ENCODE data around the gene NUPR1.

The NUPR1 gene

DNA sequence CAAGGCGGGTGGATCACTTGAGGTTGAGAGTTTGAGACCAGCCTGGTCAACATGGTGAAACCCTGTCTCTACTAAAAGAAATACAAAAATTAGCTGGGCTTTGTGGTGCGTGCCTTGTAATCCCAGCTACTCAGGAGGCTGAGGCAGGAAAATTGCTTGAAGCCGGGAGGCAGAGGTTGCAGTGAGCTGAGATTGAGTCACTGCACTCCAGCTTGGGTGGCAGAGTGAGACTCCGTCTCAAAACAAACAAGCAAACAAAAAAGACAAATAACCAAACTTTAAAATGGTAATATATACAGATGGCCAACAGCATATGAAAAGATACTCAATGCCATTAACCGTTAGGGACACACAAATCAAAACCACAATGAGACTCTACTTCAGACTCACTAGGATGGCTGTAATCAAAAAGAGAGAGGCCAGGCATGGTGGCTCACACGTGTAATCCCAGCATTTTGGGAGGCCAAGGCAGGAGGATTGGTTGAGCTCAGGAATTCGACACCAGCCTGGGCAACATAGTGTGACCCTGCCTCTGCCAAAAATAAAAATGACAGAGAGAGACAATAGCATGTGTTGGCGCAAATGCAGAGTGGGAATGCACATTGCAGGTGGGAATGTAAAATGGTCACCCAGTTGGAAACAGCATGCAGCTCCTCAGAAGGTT lies 36.8 kb upstream of the NUPR1 start:
- H3K9me3 ChIP-seq, result no peaks in the 10 kb centered on the region
- peaks cover 0 to 13% (median 5%) of the 10 kb centered on the region in 4 donors for H3K4me1 ChIP-seq
- H3K27me3 ChIP-seq, result no peaks in the 10 kb centered on the region
- TF ChIP-seq, protein P1, sequence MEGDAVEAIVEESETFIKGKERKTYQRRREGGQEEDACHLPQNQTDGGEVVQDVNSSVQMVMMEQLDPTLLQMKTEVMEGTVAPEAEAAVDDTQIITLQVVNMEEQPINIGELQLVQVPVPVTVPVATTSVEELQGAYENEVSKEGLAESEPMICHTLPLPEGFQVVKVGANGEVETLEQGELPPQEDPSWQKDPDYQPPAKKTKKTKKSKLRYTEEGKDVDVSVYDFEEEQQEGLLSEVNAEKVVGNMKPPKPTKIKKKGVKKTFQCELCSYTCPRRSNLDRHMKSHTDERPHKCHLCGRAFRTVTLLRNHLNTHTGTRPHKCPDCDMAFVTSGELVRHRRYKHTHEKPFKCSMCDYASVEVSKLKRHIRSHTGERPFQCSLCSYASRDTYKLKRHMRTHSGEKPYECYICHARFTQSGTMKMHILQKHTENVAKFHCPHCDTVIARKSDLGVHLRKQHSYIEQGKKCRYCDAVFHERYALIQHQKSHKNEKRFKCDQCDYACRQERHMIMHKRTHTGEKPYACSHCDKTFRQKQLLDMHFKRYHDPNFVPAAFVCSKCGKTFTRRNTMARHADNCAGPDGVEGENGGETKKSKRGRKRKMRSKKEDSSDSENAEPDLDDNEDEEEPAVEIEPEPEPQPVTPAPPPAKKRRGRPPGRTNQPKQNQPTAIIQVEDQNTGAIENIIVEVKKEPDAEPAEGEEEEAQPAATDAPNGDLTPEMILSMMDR (IDR thresholded peaks at IDR 0.05), result no peak
- H3K27ac ChIP-seq, result no peak overlapping the region
- H3K4me3 ChIP-seq, result no peak overlapping the region
- DNase-seq, result no peak
- intact Hi-C loops (cut with DNase I; ENCODE audit: low total_unique reads), result no loop called here
- H3K36me3 ChIP-seq, result peaks cover 0 to 9% (median 0%) of the 10 kb centered on the region in 3 donors

DNA sequence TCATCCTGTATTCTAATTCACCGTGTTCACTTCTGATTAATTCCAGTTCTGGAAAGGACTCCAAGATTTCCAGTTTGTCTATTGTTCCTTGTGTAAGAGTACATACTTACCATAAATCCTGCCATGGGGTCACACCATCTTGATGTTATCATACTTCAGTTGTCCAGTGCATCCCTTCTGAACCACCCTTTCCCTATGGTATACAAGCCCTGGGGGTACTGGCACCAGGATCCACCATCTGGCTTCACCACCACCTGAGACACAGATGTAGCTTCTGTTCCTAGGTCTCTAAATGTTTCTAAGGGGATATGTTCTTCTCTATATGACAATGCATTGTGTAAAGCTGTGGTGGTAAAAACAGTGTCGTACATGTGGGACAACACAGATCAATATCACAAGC lies 36.2 kb upstream of the NUPR1 start:
- no peak overlapping the region for H3K4me3 ChIP-seq
- intact Hi-C loops (cut with DNase I; ENCODE audit: low total_unique reads), result loop anchor here (5.0 kb wide), 1 partner anchor 32 kb away; no protein-coding TSS in a partner anchor
- no peaks in the 10 kb centered on the region for H3K27me3 ChIP-seq
- no peak overlapping the region for H3K27ac ChIP-seq
- H3K4me1 ChIP-seq, result peaks cover 0 to 13% (median 5%) of the 10 kb centered on the region in 4 donors
- TF ChIP-seq, protein P1 (IDR thresholded peaks at IDR 0.05), result no peak
- DNase-seq, result no peak
- H3K9me3 ChIP-seq, result no peaks in the 10 kb centered on the region
- H3K36me3 ChIP-seq, result peaks cover 0 to 4% (median 0%) of the 10 kb centered on the region in 3 donors

DNA sequence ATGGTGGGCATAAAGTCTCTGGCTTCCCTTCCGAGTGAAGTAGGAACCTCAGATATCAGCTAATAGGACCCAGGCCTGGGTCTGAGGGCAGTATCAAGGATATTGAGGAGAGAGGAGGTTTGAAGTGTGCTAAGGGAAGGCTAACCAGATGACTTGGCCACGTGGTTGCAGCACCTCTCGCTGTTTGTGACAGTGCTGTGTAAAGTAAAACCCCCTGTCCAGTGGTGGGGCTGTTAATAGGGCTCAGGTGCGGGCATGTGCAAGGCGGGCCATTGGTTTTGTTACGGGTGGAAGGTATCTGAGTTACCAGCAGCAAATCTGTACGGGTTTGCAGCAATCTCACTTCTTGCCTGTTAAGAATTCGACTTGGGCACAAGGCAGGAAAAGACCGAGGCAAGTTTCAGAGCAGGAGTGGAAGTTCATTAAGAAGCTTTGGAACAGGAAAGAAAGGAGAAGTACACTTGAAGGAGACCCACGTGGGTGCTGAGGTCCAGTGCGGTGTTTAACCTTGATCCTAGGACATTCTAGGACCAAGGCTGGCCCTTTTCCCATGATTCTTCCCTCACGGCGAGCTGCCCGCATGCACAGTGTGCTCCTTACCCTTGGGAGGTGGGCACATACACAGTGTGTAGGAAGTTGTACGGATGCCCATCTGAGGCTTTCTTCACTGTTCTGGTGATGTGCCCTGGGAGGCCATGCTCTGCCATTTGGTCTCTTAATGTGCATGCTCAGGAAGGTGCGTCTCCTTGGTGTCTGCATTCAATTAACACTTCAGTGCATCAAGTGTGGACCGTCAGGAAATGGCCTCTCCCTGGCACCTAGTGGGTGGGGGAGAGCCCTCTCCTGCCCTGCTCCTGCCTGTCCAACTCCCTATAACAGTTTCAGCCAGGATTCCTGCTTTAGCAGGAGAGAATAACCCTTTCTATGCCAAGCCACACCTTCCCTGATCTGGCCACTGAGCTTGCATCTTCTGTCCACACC lies 35.3 kb upstream of the NUPR1 start:
- intact Hi-C loops (cut with DNase I; ENCODE audit: low total_unique reads), result loop anchor here (5.0 kb wide), 1 partner anchor 33 kb away; no protein-coding TSS in a partner anchor
- Histone ChIP-seq H3K27me3 (no peaks in the 10 kb centered on the region), H3K36me3 (no peaks in the 10 kb centered on the region), H3K4me1 (peaks cover 0 to 13% (median 5%) of the 10 kb centered on the region in 4 donors), H3K9me3 (no peaks in the 10 kb centered on the region), H3K4me3 (no peak overlapping the region), H3K27ac (no peak overlapping the region)
- TF ChIP-seq, protein P1 (IDR thresholded peaks at IDR 0.05), result no peak
- no peak for DNase-seq

DNA sequence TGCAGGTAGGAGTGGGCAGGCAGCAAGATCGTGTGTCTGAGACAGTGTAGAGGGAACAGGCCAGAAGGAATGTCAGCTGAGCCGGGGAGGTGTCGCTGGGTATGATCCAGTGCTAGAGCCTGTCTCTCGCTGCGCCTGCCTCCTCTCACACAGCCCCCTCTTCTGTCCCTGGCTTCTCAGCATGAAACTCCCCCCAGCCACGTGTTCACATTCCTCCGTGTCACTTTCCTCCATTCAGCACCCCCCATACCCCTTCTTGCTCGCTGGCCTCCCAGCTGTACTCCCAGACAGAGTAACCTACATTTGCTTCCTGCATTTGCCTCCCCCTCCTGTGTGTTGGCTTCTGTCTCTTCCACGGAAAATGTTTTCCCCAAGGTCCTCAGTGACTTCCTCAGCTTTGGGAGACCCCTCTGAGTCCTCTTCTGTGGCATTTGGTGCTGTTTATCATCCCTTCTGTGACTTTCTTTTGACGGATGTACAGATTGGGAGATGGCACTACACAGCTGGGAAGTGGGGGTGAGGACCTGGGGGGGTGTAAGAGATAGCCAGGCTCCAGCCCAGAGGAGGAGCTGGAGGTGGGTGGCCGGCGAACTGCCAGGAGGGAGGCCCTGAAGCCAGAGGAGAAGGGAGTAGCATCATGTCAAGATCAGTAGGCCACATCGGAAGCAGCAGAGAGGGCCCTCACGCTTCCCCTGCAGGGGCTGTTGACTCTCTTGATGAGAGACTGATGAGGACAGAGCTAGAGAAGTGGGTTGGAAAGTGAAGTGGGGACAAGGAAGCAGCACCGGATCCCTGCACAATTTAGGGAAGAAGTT lies 34.1 kb upstream of the NUPR1 start:
- intact Hi-C loops (cut with DNase I; ENCODE audit: low total_unique reads), result loop anchor here (5.0 kb wide), 1 partner anchor 34 kb away; no protein-coding TSS in a partner anchor
- Histone ChIP-seq H3K9me3 (no peaks in the 10 kb centered on the region), H3K4me3 (no peak overlapping the region), H3K4me1 (peaks cover 0 to 13% (median 5%) of the 10 kb centered on the region in 4 donors), H3K27ac (no peak overlapping the region), H3K27me3 (no peaks in the 10 kb centered on the region), H3K36me3 (no peaks in the 10 kb centered on the region)
- DNase-seq, result no peak
- TF ChIP-seq, protein P1 (IDR thresholded peaks at IDR 0.05), result no peak

Measured in tibial artery (tissue), 4 donors.